Activated naive CD4-positive, alpha-beta T cell treated with anti-CD3 and anti-CD28 coated beads, Interleukin-2, amount 10 ng/mL, durations not matched to agents 7 days and 5 days (primary cell): ENCODE data around the gene CHMP4B.

Source experiments
- CTCF ChIA-PET: fragments of 350-600 bp; sonication (Branson Sonifier 250); formaldehyde crosslinking; loops from one replicate; lab custom pipeline; 2021; ENCODE audit warnings: antibody characterized with exemption; lab: Charles Lee
- DNase-seq: peaks from one replicate; pipeline ENCODE4 v3.0.0-alpha.2; 2020
- H3K27ac Mint-ChIP-seq: one replicate; pipeline ENCODE4 v1.8.0; 2021; ENCODE audit warnings: mild to moderate bottlenecking, moderate library complexity, mixed read lengths
- H3K27me3 Mint-ChIP-seq: one replicate; pipeline ENCODE4 v1.8.0; 2021; ENCODE audit warnings: mild to moderate bottlenecking, mixed read lengths
- H3K36me3 Mint-ChIP-seq: one replicate; pipeline ENCODE4 v1.8.0; 2021; ENCODE audit warnings: mixed read lengths
- H3K4me1 Mint-ChIP-seq: one replicate; pipeline ENCODE4 v1.8.0; 2021; ENCODE audit warnings: mixed read lengths
- H3K4me3 Mint-ChIP-seq: one replicate; pipeline ENCODE4 v1.8.0; 2021; ENCODE audit warnings: mild to moderate bottlenecking, moderate library complexity, mixed read lengths
- H3K9me3 Mint-ChIP-seq: one replicate; pipeline ENCODE4 v1.8.0; 2021; ENCODE audit warnings: mixed read lengths

CHMP4B gene

DNA sequence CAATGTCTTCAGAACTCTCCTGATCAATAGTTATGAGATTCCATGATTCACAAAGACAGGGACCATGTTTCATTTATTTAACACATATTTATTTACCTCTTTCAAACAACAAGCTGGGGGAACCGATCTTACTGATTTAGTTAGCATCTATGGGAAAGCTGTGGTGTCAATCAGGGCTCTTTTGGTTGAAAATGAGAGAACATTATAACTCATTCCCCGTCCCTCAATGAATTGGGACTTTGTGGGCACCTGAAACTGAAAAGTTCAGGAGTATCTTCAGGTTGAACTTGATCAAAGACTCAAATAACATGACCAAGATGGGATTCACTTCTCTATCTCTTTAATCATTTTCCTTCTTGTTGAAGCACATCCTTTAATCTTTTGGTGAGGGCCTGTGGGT lies 67.4 kb downstream of the CHMP4B start:
- H3K36me3 Mint-ChIP-seq = no peaks in the 10 kb centered on the region
- peaks cover 32% of the 10 kb centered on the region for H3K27me3 Mint-ChIP-seq
- no peak for DNase-seq
- CTCF ChIA-PET = interaction anchor here (0.6 kb wide), 2 partner anchors 39 to 95 kb away, joined by 3 read pairs; no protein-coding TSS in a partner anchor
- H3K9me3 Mint-ChIP-seq = peaks cover 20% of the 10 kb centered on the region
- no peak overlapping the region for H3K27ac Mint-ChIP-seq
- H3K4me1 Mint-ChIP-seq = no peaks in the 10 kb centered on the region
- no peak overlapping the region for H3K4me3 Mint-ChIP-seq

GRCh38 chr20:33880396-33880795 lies 69.2 kb downstream of the CHMP4B start:
- no peak for DNase-seq
- H3K4me1 Mint-ChIP-seq = peaks cover 2% of the 10 kb centered on the region
- CTCF ChIA-PET = no interaction called here
- no peaks in the 10 kb centered on the region for H3K36me3 Mint-ChIP-seq
- H3K9me3 Mint-ChIP-seq = peaks cover 20% of the 10 kb centered on the region
- peaks cover 20% of the 10 kb centered on the region for H3K27me3 Mint-ChIP-seq
- H3K27ac Mint-ChIP-seq = no peak overlapping the region
- H3K4me3 Mint-ChIP-seq = no peak overlapping the region

DNA sequence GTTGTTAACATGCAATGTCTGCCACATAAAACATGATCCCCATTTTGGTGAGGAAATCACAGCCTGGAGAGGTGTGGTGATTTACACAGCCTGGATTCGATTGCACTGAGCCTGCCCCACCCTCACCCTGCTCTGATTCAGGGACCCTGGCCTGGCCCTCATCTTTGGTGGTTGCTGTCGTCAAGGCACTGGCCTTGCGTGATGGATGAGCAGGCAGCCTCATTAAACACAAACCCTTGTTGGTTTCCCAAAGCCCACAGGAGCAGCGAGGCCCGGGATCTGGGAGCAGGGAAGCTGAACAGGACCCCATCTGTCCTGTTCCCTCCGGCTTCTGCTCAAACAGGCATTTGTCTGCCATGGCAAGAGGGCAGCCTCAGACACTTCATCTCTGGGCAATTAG lies 70.8 kb downstream of the CHMP4B start:
- H3K4me1 Mint-ChIP-seq = peaks cover 2% of the 10 kb centered on the region
- H3K4me3 Mint-ChIP-seq = no peak overlapping the region
- H3K9me3 Mint-ChIP-seq = peaks cover 20% of the 10 kb centered on the region

DNA sequence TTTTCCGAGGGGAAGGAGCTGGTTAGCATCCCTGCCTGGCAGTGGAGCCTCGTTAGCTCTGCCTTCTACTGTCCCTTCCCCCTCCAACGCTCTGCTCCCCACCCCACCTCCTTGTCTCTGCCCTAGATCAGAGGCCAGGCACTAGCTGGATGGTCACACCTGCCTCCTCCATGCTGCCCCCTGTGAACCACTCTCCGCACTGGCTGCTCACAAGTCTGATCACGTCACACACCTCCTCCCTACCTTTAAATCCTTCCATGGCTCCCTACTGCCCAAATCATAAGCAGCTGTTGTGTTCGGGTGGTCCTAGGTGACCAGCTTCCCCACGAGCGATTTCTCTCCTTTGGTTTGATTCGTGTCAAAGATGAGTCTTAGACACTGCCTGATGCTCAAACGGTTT lies 71.3 kb downstream of the CHMP4B start:
- H3K4me1 Mint-ChIP-seq = peaks cover 2% of the 10 kb centered on the region
- DNase-seq = no peak
- CTCF ChIA-PET = interaction anchor here (1.5 kb wide), 1 partner anchor 11 kb away, joined by 3 read pairs; no protein-coding TSS in a partner anchor
- no peaks in the 10 kb centered on the region for H3K36me3 Mint-ChIP-seq
- peaks cover 22% of the 10 kb centered on the region for H3K27me3 Mint-ChIP-seq
- no peak overlapping the region for H3K4me3 Mint-ChIP-seq
- H3K9me3 Mint-ChIP-seq = peaks cover 20% of the 10 kb centered on the region
- H3K27ac Mint-ChIP-seq = no peak overlapping the region

More for the DNA sequence above, 70.8 kb downstream of the CHMP4B start:
- no peak overlapping the region for H3K27ac Mint-ChIP-seq
- DNase-seq = no peak
- CTCF ChIA-PET = no interaction called here
- H3K36me3 Mint-ChIP-seq = no peaks in the 10 kb centered on the region
- H3K27me3 Mint-ChIP-seq = peaks cover 22% of the 10 kb centered on the region

DNA sequence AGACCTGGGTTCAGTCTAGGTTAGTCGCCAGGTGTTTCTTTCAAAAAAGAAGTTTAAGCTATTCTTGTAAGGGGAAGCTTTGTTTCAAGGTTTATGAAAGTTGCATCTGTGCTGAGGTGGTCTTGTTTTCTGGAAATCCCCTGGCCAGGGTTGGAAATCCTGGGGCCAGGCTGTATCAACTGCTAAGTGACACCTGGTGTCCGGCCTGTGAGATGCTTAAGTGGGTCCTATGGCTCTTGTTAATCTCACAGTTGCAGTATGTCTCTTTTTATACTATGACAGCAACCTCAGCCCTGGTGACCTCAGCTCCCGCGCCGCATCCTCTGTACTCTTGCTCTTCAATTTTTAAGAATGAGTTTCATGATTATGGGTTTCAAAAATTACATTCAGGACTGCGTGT lies 72.0 kb downstream of the CHMP4B start:
- CTCF ChIA-PET = interaction anchor here (1.1 to 1.5 kb wide), 5 partner anchors 10 to 89 kb away, joined by 3 to 6 read pairs (median 3); no protein-coding TSS in a partner anchor
- H3K36me3 Mint-ChIP-seq = no peaks in the 10 kb centered on the region
- no peak overlapping the region for H3K27ac Mint-ChIP-seq
- H3K27me3 Mint-ChIP-seq = peaks cover 23% of the 10 kb centered on the region
- H3K4me1 Mint-ChIP-seq = peaks cover 2% of the 10 kb centered on the region
- no peak overlapping the region for H3K4me3 Mint-ChIP-seq
- DNase-seq = no peak
- H3K9me3 Mint-ChIP-seq = peaks cover 15% of the 10 kb centered on the region

DNA sequence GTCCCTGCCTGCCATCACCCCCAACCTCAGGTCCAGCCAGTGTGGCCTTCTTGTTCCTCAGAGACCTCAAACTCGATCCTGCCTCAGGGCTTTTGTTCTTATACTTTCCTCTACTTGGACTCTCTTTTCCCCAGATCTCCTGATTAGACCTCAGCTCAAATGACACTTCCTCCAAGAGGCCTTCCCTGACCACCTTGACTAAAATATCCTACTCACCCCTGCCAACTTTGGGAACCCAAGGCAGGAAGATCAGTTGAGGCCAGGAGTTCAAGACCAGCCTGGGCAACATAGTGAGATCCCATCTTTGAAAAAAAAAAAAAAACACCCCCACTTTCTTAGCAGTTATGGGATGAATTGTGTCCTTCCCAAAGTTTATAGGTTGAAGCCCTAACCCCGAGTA lies 73.5 kb downstream of the CHMP4B start:
- Mint-ChIP-seq H3K9me3 (peaks cover 4% of the 10 kb centered on the region), H3K36me3 (no peaks in the 10 kb centered on the region), H3K27ac (no peak overlapping the region), H3K4me3 (no peak overlapping the region), H3K27me3 (peaks cover 36% of the 10 kb centered on the region), H3K4me1 (peaks cover 2% of the 10 kb centered on the region)
- DNase-seq = no peak
- CTCF ChIA-PET = interaction anchor here (1.4 kb wide), 1 partner anchor 12 kb away, joined by 6 read pairs; no protein-coding TSS in a partner anchor

DNA sequence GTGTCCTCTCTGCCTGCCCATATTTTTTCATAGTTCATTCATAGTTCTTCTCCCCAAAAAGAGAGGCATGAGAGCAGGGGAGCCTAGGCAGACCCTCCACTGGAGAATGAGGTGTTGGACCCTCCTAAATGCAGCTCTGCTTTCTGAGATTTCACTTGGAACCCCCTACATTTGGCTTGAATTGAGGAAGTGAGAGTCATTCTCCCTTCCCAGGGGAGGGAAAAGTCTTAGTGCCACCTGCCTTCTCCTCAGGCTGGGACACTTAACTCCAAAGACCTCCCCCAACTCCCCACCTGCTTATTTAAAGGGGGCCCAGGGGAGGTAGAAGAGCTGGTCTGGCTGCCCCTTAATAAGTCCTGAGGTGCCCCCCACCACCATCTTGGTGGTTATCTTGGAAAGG lies 78.2 kb downstream of the CHMP4B start:
- no peak overlapping the region for H3K27ac Mint-ChIP-seq
- peaks cover 2% of the 10 kb centered on the region for H3K9me3 Mint-ChIP-seq
- no peaks in the 10 kb centered on the region for H3K36me3 Mint-ChIP-seq
- no peak overlapping the region for H3K4me3 Mint-ChIP-seq
- no peaks in the 10 kb centered on the region for H3K4me1 Mint-ChIP-seq
- CTCF ChIA-PET = no interaction called here
- DNase-seq = no peak
- peaks cover 57% of the 10 kb centered on the region for H3K27me3 Mint-ChIP-seq

DNA sequence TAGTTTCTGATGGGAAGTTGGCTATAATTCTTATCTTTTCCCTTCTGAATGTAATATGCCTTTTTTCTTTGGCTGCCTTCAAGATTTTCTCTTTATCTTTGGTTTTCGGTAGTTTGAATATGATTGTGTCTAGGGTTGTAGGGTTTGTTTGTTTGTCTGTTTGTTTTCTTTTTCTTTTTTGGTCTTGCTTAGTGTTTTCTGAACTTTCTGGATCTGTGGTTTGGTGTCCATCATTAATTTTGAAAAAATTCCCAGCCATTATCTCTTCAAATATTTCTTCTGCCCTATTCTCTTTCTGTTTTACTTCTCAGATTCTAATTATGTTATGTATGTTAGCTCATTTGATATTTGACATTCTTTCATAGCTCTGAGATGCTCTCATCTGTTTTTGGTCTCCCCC lies 79.4 kb downstream of the CHMP4B start:
- peaks cover 67% of the 10 kb centered on the region for H3K27me3 Mint-ChIP-seq
- peaks cover 2% of the 10 kb centered on the region for H3K9me3 Mint-ChIP-seq
- no peak overlapping the region for H3K4me3 Mint-ChIP-seq
- no peaks in the 10 kb centered on the region for H3K36me3 Mint-ChIP-seq
- DNase-seq = no peak
- H3K4me1 Mint-ChIP-seq = no peaks in the 10 kb centered on the region
- CTCF ChIA-PET = interaction anchor here (1.5 kb wide), 1 partner anchor 25 kb away, joined by 3 read pairs; no protein-coding TSS in a partner anchor
- no peak overlapping the region for H3K27ac Mint-ChIP-seq

GRCh38 chr20:33893314-33893713 lies 82.2 kb downstream of the CHMP4B start:
- H3K27ac Mint-ChIP-seq = no peak overlapping the region
- H3K27me3 Mint-ChIP-seq = peaks cover 78% of the 10 kb centered on the region
- CTCF ChIA-PET = interaction anchor here (0.5 to 1.2 kb wide), 3 partner anchors 10 to 100 kb away, joined by 3 to 5 read pairs (median 3); no protein-coding TSS in a partner anchor
- H3K9me3 Mint-ChIP-seq = peaks cover 2% of the 10 kb centered on the region
- no peak overlapping the region for H3K4me3 Mint-ChIP-seq
- no peaks in the 10 kb centered on the region for H3K36me3 Mint-ChIP-seq
- no peaks in the 10 kb centered on the region for H3K4me1 Mint-ChIP-seq
- DNase-seq = no peak

DNA sequence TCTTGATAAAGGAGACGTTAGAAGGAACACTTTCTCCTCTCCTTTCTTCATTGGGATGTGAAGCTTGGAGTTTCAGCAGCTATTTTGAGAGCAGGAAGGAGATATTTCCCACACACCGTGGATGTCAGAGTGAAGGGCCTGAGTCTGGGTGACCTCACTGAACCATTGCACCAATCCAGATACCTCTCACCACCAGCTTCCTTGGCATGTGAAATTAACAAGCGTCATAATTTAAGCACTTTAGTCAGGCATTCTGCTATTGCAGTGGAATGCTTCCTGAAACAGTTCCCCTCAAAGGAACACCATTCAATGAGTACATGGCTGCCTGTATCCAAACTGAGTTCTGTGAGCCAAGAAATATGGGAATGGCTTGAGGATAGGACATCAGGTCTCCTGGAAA lies 83.7 kb downstream of the CHMP4B start:
- CTCF ChIA-PET = interaction anchor here (1.5 kb wide), 1 partner anchor 20 kb away, joined by 4 read pairs; no protein-coding TSS in a partner anchor
- DNase-seq = no peak
- Mint-ChIP-seq H3K27me3 (peaks cover 76% of the 10 kb centered on the region), H3K9me3 (peaks cover 2% of the 10 kb centered on the region), H3K27ac (no peak overlapping the region), H3K36me3 (no peaks in the 10 kb centered on the region), H3K4me1 (no peaks in the 10 kb centered on the region), H3K4me3 (no peak overlapping the region)

GRCh38 chr20:33896509-33896908 lies 85.4 kb downstream of the CHMP4B start:
- H3K27ac Mint-ChIP-seq = no peak overlapping the region
- H3K27me3 Mint-ChIP-seq = peaks cover 80% of the 10 kb centered on the region
- no peaks in the 10 kb centered on the region for H3K36me3 Mint-ChIP-seq
- no peaks in the 10 kb centered on the region for H3K4me1 Mint-ChIP-seq
- no peak overlapping the region for H3K4me3 Mint-ChIP-seq
- peaks cover 2% of the 10 kb centered on the region for H3K9me3 Mint-ChIP-seq
- CTCF ChIA-PET = interaction anchor here (0.9 to 2.2 kb wide), 4 partner anchors 10 to 33 kb away, joined by 3 to 11 read pairs (median 5); no protein-coding TSS in a partner anchor
- no peak for DNase-seq

GRCh38 chr20:33897313-33897912 lies 86.3 kb downstream of the CHMP4B start:
- CTCF ChIA-PET = interaction anchor here (0.9 to 2.2 kb wide), 4 partner anchors 11 to 34 kb away, joined by 3 to 11 read pairs (median 5); no protein-coding TSS in a partner anchor
- no peak for DNase-seq
- H3K4me1 Mint-ChIP-seq = no peaks in the 10 kb centered on the region
- H3K9me3 Mint-ChIP-seq = no peaks in the 10 kb centered on the region
- H3K27ac Mint-ChIP-seq = no peak overlapping the region
- H3K4me3 Mint-ChIP-seq = no peak overlapping the region
- H3K36me3 Mint-ChIP-seq = no peaks in the 10 kb centered on the region
- H3K27me3 Mint-ChIP-seq = peaks cover 79% of the 10 kb centered on the region

DNA sequence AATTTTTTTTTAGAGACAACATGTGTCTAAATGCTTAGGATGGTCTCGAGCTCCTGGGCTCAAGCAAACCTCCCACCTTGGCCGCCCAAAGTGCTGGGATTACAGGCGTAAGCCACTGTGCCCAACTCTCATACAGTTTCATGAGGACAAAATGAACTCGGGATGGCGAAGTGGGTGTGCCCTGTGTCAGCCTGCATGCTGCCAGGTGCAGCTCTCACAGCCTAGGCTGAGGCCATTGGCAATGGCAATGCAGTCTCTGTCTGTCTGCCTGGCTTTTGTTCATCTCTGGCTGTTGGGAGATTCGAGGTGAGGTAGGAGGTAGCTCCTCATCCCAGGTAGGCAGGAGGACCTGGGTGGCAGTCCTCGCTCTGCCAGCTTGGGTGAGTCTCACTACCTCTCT lies 88.0 kb downstream of the CHMP4B start:
- H3K4me1 Mint-ChIP-seq = no peaks in the 10 kb centered on the region
- no peaks in the 10 kb centered on the region for H3K36me3 Mint-ChIP-seq
- no peak for DNase-seq
- H3K27ac Mint-ChIP-seq = no peak overlapping the region
- H3K9me3 Mint-ChIP-seq = no peaks in the 10 kb centered on the region
- CTCF ChIA-PET = interaction anchor here (2.5 kb wide), 1 partner anchor 15 kb away, joined by 12 read pairs; no protein-coding TSS in a partner anchor
- H3K4me3 Mint-ChIP-seq = no peak overlapping the region
- H3K27me3 Mint-ChIP-seq = peaks cover 74% of the 10 kb centered on the region

DNA sequence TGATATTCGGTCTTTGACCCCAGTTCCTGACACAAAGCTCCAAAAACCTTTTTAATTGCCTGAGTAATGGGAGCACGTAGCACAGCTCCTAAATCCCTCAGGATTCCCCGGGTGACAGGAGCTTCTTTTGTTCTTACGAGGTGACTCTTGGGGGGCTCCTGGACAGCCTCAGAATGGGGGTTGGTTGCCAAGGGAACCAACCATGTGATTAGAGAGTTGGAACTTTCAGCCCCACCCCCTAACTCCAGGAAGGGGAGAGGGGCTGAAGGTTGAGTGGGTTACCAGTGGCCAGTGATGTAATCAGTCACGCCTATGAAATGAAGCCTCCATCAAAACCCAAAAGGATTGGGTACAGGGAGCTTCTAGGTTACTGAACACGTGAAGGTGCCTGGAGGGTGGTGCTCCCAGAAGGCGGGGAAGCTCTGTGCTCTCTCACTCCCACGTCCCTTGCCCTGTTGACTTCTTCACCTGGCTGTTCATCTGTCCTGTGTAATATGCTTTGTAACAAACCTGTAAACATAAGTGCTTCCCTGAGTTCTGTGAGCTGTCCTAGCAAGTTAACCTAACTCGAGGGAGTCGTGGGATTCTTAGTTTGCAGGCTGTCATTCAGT lies 89.5 kb downstream of the CHMP4B start:
- H3K9me3 Mint-ChIP-seq = no peaks in the 10 kb centered on the region
- no peak overlapping the region for H3K27ac Mint-ChIP-seq
- no peaks in the 10 kb centered on the region for H3K4me1 Mint-ChIP-seq
- no peaks in the 10 kb centered on the region for H3K36me3 Mint-ChIP-seq
- no peak overlapping the region for H3K4me3 Mint-ChIP-seq
- no peak for DNase-seq
- CTCF ChIA-PET = interaction anchor here (0.7 to 2.5 kb wide), 3 partner anchors 14 to 169 kb away, joined by 3 to 12 read pairs (median 4); no protein-coding TSS in a partner anchor
- peaks cover 64% of the 10 kb centered on the region for H3K27me3 Mint-ChIP-seq
